Colonic mucosa (tissue), 4 donors: ENCODE results near the gene ACTL8. TPM values are rescaled to one million over a fixed set of nuclear protein-coding genes. Genes with fewer than 3 reads are reported as not detected.

Source experiments
- DNase-seq: peaks from one replicate; pipeline ENCODE4 v3.0.0-alpha.2; 2020
- H3K27ac ChIP-seq: fragments of 200-600 bp; one replicate; pipeline ENCODE4 v1.8.0; 2021
- H3K27me3 ChIP-seq: fragments of 200-600 bp; one replicate; pipeline ENCODE4 v1.8.0; 2021
- H3K36me3 ChIP-seq: fragments of 200-600 bp; one replicate; pipeline ENCODE4 v1.8.0; 2021
- H3K4me1 ChIP-seq: fragments of 200-600 bp; one replicate; pipeline ENCODE4 v1.8.0; 2021; ENCODE audit warnings: mild to moderate bottlenecking
- H3K4me3 ChIP-seq: fragments of 200-600 bp; one replicate; pipeline ENCODE4 v1.8.0; 2021
- H3K9ac ChIP-seq, 2 donors: one replicate each; pipeline ENCODE4 v1.7.0; 2013; ENCODE audit warnings: control low read depth in 2 of 2, low read depth in 2 of 2, low read length in 2 of 2
- H3K9me3 ChIP-seq: fragments of 200-600 bp; one replicate; pipeline ENCODE4 v1.8.0; 2021
- intact Hi-C: fragments of 100-400 bp; cut with DNase I; formaldehyde crosslinking; loops from one replicate; pipeline ENCODE4 v1.14.1; 2022
- total RNA-seq, 2 donors: library from RNA; stranded (reverse); fragmentation: NEBNext Ultra II Directional in 1 of 2; extraction: Animal tissue kit (Norgen Biotek cat#: 25700) in 1 of 2; gene quantifications; one replicate each; pipeline ENCODE4 v1.2.1, GENCODE V29; 2021
- TF ChIP-seq, protein P1 (sequence below): fragments of 200-600 bp; IDR thresholded peaks from one replicate; pipeline ENCODE4 v1.8.0; 2022; ENCODE audit warnings: antibody characterized with exemption, mild to moderate bottlenecking
- donor health status: healthy.
- donor health status: DM: no; HTN: no; CAD: no.
- donor health status: DM: no; HTN: no; CAD: no.

Gene ACTL8
- total RNA-seq, 2 donors from 2014 or later: 0.13 to 2.8 TPM

DNA sequence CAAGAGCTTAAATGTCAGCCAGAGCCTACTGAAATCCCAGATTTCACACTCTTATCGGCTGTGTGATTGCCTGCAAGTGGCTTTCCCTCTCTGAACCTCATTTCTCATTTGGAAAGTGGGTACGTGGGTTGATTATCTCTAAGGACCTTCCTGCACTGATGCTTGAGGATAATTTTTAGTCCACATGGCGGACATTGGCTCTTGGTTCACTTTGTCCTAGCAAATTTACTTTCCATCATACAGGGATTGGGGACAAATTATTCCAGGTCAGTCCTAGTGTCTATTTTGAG, 111.6 kb downstream of the ACTL8 start:
- no peaks in the 10 kb centered on the region for H3K36me3 ChIP-seq
- H3K4me1 ChIP-seq: no peaks in the 10 kb centered on the region
- no peak overlapping the region for H3K4me3 ChIP-seq
- TF ChIP-seq, protein P1, sequence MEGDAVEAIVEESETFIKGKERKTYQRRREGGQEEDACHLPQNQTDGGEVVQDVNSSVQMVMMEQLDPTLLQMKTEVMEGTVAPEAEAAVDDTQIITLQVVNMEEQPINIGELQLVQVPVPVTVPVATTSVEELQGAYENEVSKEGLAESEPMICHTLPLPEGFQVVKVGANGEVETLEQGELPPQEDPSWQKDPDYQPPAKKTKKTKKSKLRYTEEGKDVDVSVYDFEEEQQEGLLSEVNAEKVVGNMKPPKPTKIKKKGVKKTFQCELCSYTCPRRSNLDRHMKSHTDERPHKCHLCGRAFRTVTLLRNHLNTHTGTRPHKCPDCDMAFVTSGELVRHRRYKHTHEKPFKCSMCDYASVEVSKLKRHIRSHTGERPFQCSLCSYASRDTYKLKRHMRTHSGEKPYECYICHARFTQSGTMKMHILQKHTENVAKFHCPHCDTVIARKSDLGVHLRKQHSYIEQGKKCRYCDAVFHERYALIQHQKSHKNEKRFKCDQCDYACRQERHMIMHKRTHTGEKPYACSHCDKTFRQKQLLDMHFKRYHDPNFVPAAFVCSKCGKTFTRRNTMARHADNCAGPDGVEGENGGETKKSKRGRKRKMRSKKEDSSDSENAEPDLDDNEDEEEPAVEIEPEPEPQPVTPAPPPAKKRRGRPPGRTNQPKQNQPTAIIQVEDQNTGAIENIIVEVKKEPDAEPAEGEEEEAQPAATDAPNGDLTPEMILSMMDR: no peak
- no peaks in the 10 kb centered on the region for H3K27me3 ChIP-seq
- no peak overlapping the region for H3K9ac ChIP-seq
- no peak overlapping the region for H3K27ac ChIP-seq
- no peaks in the 10 kb centered on the region for H3K9me3 ChIP-seq
- intact Hi-C loops: no loop called here
- DNase-seq: no peak

DNA sequence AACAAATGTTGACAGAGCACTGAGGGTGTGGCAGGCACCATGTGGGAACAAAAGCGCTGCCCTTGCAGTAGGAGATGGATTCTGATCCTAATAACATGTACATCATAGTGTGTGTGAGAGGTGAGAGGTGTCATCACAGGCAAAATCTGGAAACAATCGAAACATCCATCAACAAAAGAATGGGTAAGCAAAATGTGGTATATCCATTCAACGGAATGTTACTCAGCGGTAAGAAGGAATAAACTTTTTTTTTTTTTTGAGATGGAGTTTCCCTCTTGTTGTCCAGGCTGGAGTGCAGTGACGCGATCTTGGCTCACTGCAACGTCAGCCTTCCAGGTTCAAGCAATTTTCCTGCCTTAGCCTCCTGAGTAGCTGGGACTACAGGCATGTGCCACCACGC, 112.3 kb downstream of the ACTL8 start:
- H3K9ac ChIP-seq: no peak overlapping the region
- no peaks in the 10 kb centered on the region for H3K36me3 ChIP-seq
- H3K9me3 ChIP-seq: no peaks in the 10 kb centered on the region
- intact Hi-C loops: no loop called here
- no peak overlapping the region for H3K27ac ChIP-seq
- TF ChIP-seq, protein P1: no peak
- H3K4me1 ChIP-seq: no peaks in the 10 kb centered on the region
- H3K27me3 ChIP-seq: no peaks in the 10 kb centered on the region
- DNase-seq: no peak
- H3K4me3 ChIP-seq: no peak overlapping the region

DNA sequence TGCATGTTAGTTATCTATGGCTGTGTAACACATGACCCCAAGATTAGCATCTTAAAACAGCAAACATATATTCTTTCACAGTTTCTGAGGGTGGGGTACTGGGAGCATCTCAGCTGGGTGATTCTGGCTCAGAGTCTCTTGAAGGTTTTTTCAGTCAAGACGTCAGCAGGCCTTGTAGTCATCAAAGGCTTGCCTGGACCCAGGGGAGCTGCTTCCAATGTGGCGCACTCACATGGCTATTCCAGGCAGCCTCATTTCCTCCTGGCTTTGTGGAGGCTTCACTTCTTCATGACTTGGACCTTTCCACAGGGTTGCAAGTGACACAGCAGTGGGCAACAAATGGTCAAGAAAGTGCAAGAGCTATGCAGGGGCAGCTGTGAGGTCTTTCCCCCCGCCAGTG, 114.7 kb downstream of the ACTL8 start:
- no peak overlapping the region for H3K27ac ChIP-seq
- no peaks in the 10 kb centered on the region for H3K4me1 ChIP-seq
- H3K27me3 ChIP-seq: no peaks in the 10 kb centered on the region
- no peaks in the 10 kb centered on the region for H3K36me3 ChIP-seq
- no peak for DNase-seq
- H3K9ac ChIP-seq: no peak overlapping the region
- no peak overlapping the region for H3K4me3 ChIP-seq
- H3K9me3 ChIP-seq: no peaks in the 10 kb centered on the region
- TF ChIP-seq, protein P1: no peak
- intact Hi-C loops: no loop called here

DNA sequence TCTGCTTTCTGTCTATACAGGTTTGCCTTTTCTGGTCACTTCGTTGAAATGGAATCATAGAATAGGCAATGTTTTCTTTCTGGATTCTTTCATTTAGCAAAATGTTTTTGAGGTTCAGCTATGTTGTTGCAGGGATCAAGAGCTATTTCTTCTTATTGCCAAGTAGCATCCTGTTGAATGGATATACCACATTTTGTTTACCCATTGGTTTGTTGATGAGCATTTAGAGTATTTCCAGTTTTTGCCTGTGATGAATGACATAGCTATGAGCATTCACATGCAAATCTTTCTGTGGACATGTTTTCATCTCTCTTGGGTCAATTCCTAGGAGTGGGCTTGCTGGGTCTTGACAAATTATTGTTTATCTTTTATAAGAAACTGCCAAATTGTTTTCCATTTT, 115.5 kb downstream of the ACTL8 start:
- Histone ChIP-seq H3K4me1 (no peaks in the 10 kb centered on the region), H3K9ac (no peak overlapping the region), H3K4me3 (no peak overlapping the region), H3K27ac (no peak overlapping the region), H3K9me3 (no peaks in the 10 kb centered on the region), H3K27me3 (no peaks in the 10 kb centered on the region), H3K36me3 (no peaks in the 10 kb centered on the region)
- TF ChIP-seq, protein P1: no peak
- intact Hi-C loops: no loop called here
- DNase-seq: no peak

DNA sequence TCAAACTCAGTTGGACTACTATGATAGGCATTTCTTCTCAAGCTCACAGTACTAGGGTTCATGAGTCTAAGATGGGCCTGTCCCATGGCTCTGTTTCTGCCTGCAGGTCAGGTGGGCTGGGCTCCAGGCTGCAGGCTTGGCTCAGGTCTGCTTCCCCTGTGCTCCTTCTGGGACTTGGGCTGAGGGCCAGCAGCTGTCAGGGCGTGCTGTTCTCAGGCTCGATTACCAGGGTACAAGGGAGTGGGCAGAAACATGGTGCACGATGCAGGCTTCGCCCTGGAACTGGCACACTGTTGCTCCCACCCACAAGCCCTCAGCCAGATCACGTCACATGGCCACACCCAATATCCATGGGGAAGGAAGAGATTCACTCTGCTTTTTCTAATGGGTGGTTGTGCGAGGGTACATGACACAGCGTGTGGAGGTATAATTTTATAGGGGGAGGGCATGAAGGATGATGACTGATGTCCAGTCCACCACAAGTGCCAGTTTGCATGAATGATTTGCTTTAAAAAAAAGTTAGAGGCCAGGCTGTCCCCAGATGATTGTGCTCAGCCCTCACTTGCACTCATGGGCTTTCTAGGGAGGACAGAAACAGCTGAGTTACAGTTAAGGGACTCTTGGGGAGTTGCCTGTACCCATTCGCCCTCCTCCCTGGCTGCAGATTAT, 118.0 kb downstream of the ACTL8 start:
- no peak overlapping the region for H3K9ac ChIP-seq
- no peaks in the 10 kb centered on the region for H3K36me3 ChIP-seq
- H3K4me3 ChIP-seq: no peak overlapping the region
- H3K9me3 ChIP-seq: no peaks in the 10 kb centered on the region
- no peaks in the 10 kb centered on the region for H3K4me1 ChIP-seq
- DNase-seq: no peak
- TF ChIP-seq, protein P1: no peak
- intact Hi-C loops: no loop called here
- H3K27me3 ChIP-seq: no peaks in the 10 kb centered on the region
- H3K27ac ChIP-seq: no peak overlapping the region
